ENCODE data around the gene MAGIX.
A peak's percentile ranks its signal among the peaks of the same experiment; 100 is the strongest.
"Not testable (repeated sequence)": the region's sequence is repeated elsewhere in the genome, so short reads cannot be mapped to it uniquely, and the experiment has no call there.

Gene MAGIX

DNA sequence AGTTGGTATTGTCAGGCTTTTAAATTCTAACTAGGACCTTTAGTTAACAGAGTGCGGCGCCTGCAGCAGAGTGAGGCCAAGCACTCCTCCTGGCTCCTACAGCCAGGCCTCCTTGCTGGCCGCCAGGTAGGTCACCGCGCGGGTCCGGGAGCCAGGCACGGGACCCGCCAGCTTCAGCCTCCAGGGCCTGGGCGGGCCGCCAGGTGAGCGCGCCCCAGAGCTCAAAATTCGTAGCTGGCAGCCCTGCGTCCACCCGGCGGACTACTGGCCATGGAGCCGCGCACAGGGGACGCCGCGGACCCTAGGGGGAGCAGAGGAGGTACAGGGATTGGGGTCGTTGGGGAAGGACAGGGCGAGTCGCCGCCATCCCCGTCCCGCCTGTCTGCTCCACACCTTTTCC is at the start of gene MAGIX:
Gene MAGIX (plus strand): TSS at position 139 of the 400 bp plus-strand sequence. CDS start 132 bp downstream, at position 271.
- no peak for DNase-seq

DNA sequence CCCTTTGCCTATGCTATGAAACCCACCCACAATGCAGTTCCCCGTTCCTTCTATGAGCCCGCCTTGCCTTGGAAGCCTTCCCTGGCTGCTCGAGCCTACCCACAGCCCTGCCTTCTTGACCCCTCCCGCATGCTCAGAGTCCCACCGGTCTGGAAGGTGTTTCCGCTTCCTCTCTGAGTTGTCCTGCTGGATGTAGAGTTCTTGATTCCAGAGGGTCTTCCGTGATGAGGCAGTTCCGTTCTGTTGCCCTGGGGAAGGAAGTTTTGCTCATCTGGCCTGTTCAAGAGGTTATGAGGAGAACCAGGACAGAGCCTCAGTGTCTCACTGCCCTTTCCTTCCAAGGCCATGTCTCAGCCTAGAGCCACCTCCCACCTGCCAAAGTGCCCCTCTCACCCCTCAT is 46.5 kb upstream of the MAGIX start:
- no peak for DNase-seq

DNA sequence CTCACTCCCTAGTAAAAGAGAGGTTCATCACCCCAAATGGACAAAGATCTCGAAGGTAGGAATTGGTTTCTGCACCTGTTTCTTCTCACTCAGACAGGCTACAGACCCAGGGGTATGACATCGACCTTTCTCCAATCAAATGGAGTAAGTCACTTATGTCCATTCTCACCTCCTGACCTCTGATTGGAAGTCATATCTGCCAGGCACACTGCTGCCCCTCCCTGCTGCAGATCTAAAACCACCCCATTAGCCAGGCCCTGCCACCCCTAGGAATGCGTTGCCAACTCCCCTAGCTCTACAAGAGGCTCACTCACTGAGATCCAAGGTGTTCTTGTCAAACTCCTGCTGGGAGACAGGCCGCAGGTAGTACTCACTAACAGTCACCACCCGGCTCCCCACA is 45.8 kb upstream of the MAGIX start:
- DNase-seq = no peak

DNA sequence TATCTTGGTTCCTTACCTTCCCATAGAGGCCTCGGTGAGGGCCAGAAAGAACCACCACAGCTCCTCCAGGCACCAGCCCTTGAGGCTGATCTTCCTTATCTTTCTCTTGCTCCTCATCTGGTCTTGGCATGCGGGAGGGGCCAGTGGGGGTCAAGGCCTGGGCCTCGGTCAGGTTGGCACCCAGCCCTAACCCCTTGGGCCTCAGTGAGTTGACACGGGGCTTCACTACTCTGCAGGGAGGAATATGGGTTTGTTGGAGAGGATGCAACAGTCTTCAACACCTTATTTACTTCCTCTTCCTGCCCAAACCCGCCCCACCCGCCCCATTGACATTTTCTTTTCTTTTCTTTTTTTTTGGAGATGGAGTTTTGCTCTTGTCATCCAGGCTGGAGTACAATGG is 45.0 kb upstream of the MAGIX start:
- no peak for DNase-seq

DNA sequence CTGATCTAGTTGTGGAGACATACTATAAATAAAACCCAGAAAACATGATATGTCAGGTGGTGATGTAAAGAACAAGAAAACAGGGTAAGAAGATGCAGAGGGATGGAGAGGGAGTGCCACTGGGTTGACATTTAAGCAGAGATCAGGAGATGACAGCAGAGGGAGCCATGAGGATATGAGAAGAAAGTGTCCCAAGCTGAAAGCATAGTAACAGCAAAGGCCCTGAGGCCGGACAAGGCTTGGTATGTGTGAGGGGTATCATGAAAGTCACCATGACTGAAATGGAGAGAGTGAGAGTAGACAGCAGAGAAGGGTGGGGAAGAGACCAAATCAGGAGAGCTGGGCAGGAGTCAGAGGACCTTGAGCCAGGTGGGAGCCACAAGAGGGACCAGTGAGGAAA is 42.5 kb upstream of the MAGIX start:
- DNase-seq = peak in 1 of 3 donors; percentile 4

DNA sequence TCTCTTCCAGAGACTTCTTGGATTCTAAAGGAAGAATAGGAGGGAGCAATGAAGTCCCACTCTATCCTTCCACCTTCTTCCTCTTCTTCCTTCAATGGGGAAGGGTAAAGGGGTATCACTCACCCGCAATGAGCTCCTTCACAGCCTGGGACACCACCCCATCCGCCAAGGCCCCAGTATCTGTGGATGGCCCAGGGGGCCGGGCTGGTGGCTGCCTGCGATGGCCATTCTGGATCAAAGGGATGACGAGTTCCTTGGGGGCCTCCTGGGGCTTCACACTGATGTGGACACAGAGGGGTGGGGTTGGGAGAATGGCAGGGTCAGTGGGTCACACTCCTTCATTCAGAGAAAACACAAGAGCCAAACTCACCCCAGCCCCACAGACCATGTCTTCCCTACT is 40.1 kb upstream of the MAGIX start:
- no peak for DNase-seq

DNA sequence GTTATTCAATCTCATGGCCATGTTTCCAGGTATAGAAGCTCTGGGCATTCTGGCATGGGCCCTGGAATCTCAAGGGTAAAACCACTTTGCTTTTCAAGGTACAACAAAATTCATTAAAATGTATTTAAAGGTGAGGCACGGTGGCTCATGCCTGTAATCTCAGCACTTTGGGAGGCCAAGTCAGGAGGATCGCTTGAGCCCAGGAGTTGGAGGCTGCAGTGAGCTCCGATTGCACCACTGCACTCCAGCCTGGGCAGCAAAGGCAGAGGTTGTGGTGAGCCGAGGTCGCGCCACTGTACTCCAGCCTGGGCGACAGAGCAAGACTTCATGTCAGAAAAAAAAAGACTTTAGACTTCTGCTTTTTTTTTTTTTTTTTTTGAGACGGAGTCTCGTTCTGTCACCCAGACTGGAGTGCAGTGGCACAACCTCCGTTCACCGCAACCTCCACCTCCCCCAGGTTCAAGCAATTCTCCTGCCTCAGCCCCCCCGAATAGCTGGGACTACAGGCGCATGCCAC is 34.8 kb upstream of the MAGIX start:
- DNase-seq = not testable (repeated sequence)

DNA sequence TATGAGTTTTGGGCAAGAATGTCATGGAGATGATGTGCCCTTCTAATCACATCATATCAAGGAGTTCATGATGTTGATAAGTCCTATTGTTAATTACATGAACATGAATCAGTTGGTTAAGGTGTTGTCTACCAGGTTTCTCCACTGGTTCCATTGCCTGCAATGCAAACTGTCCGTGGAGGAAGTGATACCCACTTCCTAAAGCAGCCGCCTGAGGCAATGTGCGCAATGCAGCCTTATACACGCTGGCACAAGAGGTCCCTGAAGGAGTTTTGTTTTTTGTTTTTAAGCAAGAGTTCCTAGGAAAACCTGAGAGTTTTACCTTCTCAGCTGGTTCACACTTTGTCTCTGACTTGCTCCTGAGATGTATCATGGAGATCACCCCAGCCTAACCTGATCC is 33.1 kb upstream of the MAGIX start:
- peak; percentile 31 to 46 (median 35) for DNase-seq

DNA sequence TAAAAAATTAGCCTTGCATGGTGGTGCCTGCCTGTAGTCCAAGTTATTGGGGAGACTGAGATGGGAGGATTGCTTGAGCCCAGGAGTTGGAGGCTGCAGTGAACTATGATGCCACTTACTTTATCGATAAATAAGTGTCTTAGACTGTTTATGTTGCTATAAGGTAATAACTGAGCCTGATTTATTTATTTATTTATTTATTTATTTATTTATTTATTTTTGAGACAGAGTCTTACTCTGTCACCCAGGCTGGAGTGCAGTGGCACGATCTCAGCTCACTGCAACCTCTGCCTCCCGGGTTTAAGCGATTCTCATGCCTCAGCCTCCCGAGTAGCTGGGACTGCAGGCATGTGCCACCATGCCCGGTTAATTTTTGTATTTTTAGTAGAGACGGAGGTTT is 30.3 kb upstream of the MAGIX start:
- DNase-seq = not testable (repeated sequence)

DNA sequence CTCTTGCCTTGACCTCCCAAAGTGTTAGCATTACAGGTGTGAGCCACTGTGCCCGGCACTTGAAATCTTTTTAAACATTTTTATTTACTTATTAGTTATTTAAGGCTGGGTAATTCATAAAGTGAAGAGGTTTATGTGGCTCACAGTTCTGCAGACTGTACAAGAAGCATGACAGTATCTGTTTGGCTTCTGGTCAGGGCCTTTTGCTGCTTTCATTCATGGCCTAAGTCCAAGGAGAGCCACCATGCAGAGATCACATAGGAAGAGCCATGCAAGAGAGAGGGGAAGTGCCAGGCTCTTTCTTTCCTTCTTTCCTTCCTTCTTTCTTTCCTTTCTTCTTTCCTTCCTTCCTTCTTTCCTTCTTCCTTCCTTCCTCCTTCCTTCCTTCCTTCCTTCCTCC is 28.8 kb upstream of the MAGIX start:
- no peak for DNase-seq

DNA sequence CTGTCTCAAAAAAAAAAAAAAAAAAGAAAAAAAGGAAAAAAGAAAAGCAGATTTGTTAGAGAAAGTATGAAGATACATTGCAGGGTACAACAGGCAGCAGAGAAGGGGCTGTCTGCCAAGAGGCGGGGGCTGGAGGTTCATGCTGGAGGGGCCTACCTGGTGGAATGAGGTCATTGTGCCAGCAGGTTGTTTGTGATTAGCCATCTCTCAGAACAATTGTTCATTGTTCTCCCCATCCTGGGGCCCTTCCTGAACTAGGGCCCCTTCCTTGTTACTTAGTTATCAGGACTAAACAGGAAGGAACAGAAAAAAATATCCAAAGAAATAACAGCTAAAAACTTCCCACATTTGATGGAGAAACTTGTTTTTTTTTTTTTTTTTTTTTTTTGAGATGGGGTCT is 25.1 kb upstream of the MAGIX start:
- DNase-seq = no peak

DNA sequence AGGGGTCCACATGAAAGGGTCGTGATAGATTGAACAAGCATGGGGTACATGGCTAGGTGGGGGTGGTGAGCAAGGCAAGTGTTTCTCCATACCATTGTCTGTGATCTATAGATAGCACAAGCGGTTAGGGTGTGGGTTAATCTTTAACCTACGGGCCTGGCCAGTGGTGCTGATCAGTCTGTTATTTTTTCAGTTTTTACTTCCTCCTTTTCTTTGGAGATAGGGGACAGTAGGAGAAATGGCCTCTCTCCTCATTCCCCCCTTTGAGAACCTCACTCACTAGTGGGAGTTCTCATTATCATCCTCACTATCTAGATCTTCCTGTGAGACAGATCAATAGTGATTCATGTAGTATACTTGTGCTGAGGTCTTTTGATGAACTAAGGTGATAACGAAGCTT is 22.8 kb upstream of the MAGIX start:
- DNase-seq = no peak

DNA sequence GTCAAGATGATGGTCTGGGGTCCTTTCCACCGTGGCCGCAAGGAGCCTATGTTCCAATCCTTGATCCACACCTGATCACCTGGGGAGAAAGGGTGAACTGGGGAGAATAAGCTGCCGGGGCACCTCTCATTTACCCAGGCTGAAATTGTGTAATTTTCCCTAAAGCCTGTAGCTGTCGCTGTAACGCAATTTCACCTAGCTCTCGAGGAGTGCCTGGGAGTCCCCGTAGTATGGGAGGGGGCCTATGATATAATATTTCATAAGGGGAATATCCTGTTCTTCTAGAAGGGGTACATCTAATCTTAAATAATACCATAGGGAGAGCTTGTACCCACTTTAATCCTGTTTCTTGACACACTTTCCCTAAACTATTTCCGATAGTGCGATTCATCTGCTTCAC is 20.3 kb upstream of the MAGIX start:
- DNase-seq = peak in 1 of 3 donors; percentile 14

DNA sequence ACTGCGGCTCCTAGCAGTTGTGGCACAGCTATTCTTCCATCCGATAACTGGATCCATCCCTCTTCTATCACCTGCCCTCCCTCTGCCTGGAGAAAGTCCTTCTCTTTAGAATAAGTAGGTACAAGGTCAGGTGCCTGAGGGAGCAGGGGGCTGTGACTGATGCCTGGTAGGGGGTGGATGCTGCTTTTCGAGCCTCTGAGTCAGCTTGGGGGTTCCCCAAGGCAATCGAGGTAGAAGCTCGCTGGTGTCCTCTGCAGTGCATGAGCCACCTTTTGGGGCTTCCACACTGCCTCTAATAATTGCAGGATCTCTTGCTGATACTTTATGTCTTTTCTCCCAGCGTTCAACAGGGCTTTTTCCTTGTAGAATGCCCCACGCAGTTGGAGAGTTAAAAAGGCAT is 19.4 kb upstream of the MAGIX start:
- not testable (repeated sequence) for DNase-seq

DNA sequence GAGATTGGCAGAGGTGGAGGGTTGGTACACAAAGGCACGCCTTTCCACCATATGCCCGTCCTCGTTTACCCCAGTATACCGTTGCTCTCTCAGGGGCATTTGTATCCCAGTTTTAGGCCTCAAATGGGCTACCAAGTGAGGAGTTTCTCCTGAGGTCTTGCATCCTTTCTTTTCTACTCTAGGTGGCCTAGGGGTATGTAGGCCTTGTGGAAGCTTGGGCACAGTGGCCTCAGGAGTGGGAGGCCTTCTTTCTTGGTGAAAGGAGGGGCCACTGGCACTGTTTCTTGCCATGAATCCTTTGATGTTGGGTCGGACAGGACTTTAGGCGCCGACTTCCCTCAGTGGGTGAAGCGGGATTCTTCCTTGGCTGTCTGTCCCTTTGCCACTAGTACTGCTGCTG is 15.3 kb upstream of the MAGIX start:
- DNase-seq = no peak

DNA sequence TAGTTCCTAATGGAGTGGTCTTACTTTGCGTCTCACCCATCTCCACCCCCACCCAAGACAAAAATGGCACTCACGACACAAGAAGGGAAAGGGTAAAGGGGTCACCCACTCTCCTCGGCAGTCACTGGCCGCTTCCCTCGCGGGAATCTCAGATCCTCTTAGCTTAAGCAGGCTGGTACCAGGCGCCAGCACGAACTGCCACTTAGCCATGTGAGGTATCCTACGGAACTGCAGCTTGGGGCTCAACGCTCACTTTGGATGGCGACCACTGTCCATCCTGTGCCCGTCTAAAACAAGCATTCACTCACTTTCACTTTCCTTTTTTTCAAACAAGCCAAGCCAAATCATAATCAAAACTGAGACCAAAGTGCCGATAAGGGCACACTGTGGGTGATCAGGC is 14.6 kb upstream of the MAGIX start:
- DNase-seq = no peak

DNA sequence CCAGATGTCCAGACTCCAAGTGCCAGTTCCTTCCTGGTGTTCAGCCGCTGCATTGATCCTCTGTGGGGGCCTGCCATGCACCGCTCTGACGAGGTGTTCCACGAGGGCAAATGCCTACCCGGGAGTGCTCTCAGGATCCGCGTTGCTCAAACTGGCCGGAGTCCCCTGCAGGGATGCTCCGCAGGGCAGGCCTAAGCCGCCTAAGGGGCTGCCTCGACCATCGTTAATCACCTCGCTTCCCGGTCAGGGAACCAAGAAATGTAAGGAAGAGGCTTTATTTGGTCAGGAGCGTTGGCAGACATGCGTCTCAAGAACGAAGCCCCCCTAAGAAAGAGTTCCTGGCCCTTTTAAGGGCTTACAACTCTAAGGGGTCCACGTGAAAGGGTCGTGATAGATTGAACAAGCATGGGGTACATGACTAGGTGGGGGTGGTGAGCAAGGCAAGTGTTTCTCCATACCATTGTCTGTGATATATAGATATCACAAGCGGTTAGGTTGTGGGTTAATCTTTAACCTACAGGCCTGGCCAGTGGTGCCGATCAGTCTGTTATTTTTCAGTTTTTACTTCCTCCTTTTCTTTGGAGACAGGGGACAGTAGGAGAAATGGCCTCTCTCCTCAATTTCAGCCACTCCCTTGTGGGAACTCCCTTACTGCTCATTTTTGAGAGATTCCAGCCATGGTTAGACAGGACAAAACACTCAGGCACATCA is 14.0 kb upstream of the MAGIX start:
- DNase-seq = peak; percentile 21 to 33 (median 29)

DNA sequence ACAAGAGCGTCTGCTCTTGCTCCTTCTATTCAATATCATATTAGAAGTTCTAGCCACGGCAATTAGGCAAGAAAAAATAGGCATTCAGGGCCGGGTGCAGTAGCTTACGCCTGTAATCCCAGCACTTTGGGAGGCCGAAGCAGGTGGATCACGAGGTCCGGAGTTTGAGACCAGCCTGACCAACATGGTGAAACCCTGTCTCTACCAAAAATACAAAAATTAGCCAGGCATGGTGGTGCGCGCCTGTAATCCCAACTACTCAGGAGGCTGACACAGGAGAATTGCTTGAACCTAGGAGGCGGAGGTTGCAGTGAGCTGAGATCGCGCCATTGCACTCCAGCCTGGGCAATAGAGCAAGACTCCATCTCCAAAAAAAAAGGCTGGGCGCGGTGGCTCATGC is 13.3 kb upstream of the MAGIX start:
- not testable (repeated sequence) for DNase-seq

DNA sequence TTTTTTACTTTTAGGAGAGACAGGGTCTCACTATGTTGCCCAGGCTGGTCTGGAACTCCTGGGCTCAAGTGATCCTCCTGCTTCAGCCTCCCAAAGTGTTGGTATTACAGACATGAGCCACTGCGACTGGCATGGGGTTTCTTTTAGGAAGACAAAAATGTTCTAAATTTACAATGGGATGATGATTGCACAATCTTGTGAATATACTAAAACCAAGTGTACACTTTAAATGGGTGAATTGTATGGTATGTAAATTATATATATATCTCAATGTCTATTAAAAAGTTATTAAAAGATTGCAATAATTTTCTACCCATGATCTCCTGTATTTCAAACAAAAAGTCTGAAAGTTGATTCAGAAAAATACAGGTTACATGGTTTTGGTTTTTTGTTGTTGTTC is 9.1 kb upstream of the MAGIX start:
- no peak for DNase-seq

DNA sequence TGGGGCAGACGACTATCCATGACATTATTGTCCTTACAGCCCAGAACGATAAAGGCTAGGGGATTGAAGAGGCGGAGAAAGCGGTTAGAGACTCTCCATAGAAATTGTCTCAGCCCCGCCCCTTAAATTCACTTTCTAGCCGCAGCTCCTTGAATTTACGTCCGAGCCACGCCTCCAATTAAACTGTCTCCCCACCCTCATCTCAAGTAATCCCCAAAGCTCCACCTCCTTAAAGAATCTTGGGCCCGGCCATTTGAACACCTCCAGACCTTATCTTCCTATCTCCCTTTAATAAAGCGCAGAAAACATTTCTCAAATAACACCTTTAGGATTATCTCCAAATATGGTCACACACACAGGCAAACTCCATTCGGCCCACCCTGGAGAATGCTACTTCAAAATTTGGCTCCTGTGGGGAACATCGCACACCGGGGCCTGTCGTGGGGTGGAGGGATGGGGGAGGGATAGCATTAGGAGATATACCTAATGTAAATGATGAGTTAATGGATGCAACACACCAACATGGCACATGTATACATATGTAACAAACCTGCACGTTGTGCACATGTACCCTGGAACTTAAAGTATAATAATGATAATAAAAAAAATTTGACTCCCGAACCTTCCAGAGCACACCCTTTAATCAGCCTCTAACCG is 7.2 kb upstream of the MAGIX start:
- DNase-seq = peak; percentile 29 to 56 (median 33)

DNA sequence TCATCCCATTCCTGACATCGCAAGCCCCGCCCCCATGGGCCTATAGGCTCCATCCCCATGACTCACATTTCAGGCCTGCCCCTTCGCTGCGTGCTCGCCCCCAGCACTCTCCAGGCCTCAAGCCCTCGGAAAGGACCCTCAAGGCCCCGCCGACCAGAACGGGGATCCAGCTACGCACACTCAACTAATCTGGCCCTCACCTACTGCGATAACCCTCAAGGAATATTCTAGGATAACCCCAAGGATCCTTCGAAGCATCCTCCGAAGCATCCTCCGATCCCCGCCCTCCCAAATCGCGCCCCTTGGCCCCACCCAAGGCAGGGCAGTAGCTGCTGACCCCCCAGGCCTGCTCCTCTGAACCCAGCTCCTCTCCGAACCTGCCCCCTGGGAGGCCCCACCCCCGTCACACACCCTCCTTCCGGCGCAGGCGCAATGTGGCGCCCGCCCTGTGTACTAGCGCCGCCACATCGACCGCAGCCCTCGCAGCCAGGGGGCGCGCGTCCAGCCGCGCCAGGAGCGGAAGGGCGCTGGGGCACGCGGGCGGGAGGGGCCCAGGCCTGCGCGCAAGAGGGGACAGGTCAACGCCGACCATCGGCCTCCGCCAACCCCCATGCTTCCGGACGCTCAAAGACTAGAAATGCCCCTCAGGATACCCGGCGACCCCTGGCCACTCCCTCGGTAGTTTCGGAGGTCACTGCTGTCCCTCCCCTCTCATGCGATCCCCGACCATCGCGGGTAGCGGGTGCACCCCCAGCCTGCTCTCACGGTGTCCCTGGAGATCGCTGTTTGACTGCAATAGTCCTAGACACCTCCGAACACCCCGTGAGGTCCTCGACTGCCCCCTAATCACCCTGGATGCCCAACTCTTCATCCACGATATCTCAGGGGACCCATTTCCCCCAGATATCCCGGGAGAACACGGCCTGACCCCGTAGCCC is 6.4 kb upstream of the MAGIX start:
- peak; percentile 83 to 93 (median 88) for DNase-seq

DNA sequence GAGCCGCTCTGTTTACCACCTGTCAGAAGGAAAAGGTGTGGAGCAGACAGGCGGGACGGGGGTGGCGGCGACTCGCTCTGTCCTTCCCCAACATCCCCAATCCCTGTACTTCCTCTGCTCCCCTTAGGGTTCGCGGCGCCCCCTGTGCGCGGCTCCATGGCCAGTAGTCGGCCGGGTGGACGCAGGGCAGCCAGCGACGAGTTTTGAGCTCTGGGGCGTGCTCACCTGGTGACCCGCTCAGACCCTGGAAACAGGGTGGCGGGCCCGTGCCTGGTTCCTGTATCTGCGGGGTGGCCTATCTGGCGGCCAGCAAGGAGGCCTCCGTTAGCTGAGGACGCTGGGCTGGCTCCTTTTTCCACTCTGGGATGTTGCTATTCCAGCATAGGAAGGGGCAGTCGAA is 5.4 kb upstream of the MAGIX start:
- DNase-seq = no peak

DNA sequence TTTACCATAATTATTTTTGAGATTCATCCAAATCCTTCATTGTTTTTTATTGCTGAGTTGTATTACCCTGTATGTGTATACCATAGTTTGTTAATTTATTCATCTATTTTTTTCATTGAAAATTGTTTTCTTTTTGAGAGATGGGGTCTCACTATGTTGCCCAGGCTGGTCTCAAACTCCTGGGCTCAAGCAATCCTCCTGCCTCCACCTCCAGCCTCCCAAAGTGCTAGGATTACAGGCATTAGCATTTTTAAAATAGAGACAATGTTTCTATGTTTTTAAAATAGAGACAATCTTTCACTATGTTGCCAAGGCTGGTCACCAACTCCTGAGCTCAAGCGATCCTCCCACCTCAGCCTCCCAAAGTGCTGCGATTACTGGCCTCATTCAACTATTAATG is 1.6 kb upstream of the MAGIX start:
- DNase-seq = no peak

All from suppressor macrophage treated with lipopolysaccharide for 1 hour (primary cell).